Epidermal melanocyte (primary cell): Measurements from ENCODE around the gene SIRT6.
A peak's percentile ranks its signal among the peaks of the same experiment; 100 is the strongest.
"Not testable (repeated sequence)": the region's sequence is repeated elsewhere in the genome, so short reads cannot be mapped to it uniquely, and the experiment has no call there.

Experiments used
- DNase-seq: peaks from one replicate; pipeline ENCODE4 v3.0.0; 2011; ENCODE audit warnings: low spot score; ENCODE audit not compliant: insufficient read length

The SIRT6 gene

DNA sequence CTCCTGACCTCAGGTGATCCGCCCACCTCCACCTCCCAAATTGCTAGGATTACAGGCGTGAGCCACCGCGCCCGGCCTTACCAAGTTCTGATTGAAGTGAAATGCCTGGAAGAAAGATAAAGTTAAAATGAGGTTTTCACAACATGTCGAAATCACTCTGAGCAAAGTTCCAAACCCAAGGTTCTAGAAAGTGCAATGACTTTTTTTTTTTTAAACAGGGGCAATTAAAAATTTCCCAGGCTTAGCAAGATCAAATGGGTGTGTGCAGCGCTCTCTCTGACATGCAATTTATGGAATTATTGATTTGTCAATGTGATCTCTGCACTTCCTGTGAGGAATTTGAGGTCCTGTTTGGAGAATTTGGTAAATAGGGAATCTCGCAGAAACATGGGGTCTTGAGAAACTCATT lies 45.7 kb downstream of the SIRT6 start:
- no peak for DNase-seq

DNA sequence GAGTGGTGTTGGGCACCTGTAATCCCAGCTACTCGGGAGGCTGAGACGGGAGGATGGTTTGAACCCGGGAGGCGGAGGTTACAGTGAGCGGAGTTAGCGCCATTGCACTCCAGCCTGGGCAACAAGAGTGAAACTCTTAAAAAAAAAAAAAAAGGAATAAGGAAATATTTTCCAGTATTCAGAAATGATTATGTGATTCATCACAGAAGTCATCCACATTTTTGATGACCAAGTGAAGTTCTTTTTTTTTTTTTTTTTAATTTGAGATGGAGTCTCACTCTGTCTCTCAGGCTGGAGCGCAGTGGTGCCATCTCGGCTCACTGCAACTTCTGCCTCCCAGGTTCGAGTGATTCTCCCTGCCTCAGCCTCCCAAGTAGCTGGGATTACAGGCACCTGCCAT lies 47.0 kb downstream of the SIRT6 start:
- not testable (repeated sequence) for DNase-seq

DNA sequence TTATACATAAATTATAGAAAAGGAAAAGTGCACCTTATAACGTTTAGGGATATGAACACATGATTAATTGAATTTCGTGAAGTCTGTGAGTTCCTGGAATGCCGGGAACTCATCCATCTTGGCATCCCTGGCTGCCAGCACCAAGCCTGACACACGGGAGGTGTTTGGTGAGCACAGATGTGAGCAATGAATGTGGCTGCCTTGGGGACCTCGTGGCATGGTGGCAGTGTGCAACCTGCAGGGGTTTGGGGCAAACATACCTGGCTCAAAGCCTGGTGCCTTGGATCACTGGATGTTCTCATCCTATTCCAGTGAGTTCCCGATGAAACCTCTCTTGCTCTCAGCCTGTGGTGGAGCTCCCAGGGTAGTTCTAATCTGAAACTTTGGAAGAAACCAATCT lies 48.0 kb downstream of the SIRT6 start:
- DNase-seq, result no peak

DNA sequence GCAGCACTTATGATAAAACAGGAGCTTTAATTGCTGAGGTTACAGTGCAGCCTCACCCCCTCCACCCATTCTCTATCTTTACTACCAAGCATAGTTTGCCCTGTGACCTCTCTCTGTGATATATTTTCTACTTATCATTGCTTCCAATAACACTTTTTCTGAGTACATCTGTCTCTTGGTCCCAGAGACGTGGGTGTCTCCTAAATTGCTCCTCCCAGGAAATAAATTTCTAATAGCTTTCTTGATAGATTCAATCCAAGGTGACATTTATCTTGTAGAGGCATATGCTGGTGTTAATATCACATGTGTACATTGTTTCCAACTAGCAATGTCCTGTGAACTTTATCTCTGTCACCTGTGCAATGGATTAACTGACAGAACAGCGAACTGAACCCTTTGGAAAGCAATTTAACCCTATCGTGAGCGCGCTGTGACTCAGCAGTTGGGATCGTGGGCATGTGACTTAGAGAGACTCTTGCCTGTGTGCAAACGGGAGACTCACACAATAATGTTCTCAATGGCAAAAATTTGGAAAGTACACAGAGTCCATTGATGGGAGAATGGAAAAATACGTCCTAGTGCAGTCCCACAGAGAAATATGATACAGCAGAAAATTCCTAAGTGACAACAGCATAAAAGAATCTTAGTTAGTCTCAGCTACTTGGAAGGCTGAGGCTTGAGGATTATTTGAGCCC lies 51.5 kb downstream of the SIRT6 start:
- DNase-seq, result peak; percentile 35

DNA sequence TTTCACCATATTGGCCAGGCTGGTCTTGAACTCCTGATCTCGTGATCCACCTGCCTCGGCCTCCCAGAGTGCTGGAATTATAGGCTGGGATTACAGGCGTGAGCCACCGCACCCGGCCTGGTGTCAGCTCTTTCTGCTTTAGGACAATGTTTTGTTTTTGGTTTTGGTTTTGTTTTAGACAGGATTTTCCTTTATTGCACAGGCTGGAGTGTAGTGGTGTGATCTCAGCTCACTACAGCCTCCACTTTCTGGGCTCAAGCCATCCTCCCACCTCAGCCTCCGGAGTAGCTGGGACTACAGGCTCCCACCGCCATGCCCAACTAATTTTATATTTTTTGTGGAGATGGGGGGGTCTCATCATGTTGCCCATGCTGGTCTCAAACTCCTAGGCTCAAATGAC lies 53.3 kb downstream of the SIRT6 start:
- DNase-seq, result not testable (repeated sequence)

DNA sequence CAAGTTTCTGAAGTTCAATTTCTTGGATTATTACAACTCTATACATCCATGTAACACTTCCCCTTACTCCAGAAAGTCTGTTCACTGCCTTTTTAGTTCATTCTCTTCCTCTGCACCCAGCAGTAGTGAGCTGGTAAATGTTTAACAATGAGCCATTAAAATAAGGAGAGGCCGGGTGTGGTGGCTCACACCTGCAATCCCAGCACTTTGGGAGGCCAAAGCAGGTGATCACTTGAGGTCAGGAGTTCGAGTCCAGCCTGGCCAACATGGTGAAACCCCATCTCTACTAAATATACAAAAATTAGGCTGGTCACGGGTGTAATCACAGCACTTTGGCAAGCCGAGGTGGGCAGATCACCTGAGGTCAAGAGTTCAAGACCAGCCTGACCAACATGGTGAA lies 55.0 kb downstream of the SIRT6 start:
- DNase-seq, result not testable (repeated sequence)

DNA sequence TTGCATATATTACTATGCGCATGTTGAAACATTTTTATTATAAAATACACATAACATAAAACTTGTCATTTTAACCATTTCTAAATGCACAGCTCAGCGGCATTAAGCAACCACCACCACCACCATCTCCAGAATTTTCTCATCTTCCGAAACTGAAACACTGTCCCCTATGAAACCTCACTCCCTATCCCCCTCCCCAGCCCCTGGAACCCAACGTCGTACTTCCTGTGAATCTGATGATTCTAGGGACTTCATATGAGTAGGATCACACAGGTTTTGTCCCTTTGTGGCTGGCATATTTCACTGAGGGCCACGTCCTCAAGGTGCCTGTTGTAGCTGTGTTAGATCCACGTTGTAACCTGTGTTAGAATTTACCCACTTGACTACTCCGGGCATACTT lies 57.7 kb downstream of the SIRT6 start:
- no peak for DNase-seq
